ENCODE results near the gene NPC1.

Gene NPC1

DNA sequence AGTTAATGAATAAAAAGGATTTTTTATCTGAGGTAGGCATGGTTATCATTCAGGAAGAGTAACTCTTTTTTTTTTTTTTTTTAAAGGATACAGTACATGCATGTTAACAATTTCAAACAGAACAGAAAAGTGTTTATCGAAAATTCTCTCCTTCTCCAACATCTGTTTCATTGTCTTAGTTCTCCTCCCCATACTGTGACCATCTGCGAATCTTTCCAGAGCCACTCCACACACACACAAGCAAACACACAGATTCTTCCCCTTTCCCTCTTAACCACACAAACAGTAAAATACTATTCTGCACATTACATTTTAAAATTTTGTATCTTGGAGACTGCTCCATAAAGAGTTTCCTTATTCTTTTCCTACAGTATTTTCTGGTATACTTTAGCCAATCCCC, 38.0 kb downstream of the NPC1 start:
- DNase-seq (ENCODE audit: low read depth) = no peak

DNA sequence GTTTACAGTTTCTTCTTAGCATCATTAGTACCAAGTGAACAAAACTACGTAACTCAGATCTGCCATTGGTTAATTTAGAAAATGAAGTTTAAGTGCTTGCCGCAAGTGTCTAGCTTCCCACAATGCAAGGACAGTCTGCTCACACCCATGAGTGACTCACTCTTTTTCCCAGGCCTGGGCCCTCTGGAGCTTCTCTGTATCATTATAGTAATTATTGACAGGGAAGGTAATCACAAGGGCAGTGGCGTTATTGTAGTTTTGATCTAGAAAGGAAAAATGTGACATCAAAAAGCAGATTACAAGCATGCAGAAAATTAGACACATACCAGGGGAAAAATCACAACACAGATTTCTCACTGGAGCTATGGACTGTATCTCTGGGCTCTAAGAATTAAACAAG, 38.5 kb downstream of the NPC1 start:
- DNase-seq (ENCODE audit: low read depth) = no peak

DNA sequence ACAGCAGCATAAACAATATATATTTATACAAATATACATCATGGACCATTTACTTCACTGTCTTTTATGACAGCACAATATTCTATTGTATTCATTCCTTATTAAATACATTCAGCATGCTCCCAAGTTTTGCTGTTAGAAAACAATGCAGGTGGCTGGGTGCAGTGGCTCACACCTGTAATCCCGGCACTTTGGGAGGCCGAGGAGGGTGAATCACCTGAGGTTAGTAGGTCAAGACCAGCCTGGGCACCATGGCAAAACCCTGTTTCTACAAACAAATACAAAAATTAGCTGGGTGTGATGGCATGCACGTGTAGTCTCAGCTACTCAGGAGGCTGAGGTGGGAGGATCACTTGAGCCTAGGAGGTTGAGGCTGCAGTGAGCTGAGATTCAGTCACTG, 39.0 kb downstream of the NPC1 start:
- no peak for DNase-seq (ENCODE audit: low read depth)

DNA sequence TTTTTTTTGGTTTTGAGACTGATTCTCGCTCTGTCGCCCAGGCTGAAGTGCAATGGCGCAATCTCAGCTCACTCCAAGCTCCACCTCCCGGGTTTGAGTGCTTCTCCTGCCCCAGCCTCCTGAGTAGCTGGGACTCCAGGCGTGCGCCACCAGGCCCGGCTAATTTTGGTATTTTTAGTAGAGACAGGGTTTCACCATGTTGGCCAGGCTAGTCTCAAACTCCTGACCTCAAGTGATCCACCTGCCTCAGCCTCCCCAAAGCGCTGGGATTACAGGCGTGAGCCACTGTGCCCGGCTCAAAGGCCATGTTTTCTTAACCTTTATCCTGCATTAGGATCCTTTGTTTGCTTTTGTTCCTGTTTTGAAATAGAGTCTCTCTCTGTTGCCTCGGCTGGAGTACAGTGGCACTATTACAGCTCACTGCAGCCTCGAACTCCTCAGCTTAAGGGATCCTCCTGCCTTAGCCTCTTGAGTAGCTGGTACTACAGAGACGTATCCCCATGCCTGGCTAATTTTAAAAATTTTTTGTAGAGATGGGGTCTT, 41.0 kb downstream of the NPC1 start:
- no peak for DNase-seq (ENCODE audit: low read depth)

DNA sequence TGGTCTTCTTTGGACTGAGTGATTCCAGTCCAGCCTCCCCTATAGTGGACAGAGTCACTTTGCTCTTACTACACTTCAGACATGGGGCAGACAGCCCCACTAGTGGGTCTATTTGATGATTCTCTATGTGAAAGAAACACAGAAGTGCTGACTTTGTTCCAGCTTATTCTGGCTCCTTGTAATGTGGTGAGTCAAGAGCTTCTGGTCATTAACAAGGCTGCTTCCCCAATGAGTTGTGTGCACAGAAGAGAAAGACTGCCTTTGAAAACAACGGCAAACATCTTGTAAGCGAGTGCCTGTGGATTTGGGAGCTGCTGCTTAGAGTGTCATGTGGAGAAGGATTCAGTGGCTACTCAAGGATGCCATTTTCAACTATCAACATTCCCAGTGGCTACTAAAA, 43.8 kb downstream of the NPC1 start:
- no peak for DNase-seq (ENCODE audit: low read depth)

DNA sequence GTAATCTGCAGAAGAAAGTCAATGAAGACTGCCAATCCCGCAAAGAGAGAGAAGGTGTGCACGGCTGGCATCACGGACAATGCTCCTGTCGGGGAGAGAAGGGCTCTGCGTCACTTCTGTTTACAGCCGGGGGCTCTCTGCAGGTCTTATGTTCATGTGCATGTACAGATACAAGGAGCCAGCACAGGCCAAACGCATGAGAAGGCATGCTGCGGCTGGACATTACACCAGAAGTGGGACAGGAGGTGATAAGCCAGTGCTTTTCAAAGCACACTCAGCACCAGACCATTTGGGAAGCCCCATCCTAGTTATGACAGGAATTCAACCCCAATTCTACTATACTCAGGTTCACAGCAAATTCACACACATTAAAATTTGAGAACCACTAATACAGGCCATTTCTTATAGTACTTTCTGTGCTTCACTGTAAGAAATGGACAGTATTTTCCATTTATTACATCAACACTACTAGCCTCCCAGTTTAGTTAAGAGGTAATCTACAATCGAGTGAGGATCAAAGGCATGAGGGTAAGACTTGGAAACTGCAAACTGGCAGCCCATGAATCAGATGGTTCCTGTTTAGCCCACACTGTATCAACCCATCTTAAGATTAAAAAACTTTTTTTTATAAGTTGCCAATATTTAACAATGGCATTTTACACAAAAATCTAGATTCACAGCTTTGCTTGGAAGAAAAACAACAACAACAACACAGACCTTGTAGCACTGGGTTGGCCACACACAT, 44.8 kb downstream of the NPC1 start:
- DNase-seq (ENCODE audit: low read depth) = no peak

DNA sequence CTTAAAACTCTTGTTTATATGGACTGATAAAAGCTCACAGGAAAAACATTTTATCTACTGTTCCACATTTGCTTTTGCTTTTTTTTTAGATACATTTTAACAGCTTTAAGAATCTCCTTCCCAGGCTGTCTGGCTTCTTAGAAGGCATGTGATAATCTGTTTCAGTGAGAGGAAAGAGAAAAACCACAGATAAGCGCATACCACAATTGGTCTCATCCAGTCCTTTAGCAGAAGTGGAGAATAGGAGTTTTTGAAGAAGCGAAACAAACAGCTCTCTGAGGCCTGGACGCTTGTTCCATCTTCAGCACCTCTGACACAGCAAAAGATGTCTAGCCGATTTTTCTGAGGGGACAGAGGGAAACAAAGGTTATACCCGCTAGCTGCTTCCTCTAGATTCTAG, 45.4 kb downstream of the NPC1 start:
- no peak for DNase-seq (ENCODE audit: low read depth)

DNA sequence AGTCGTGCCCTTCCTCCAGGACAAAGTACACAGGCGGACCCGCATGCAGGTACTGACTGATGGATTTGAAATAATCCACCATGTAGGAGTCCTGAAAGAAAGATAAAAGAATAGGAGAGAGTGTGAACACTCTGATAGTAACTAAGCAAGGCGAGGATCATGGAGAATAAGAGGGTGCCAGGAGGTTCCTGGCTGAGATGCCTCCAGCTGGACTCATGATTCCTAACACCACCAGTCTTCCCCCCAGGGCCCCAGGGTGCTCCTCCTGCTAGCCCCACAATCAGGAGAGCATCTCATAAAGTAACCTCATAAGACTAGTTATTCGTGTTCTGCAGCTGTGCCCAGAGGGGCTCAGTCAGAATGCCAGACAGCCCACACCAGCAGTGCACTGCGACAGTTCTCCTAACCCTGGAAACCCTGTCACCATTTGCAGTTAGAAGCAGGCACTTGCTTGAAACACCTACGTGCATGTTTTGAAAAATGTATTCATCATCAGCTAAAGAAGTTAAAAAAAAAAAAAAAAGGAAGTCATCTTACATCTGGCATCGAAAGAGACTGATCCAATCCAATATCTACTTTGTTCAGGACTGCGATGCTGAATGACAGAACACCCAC, 46.3 kb downstream of the NPC1 start:
- DNase-seq (ENCODE audit: low read depth) = no peak

DNA sequence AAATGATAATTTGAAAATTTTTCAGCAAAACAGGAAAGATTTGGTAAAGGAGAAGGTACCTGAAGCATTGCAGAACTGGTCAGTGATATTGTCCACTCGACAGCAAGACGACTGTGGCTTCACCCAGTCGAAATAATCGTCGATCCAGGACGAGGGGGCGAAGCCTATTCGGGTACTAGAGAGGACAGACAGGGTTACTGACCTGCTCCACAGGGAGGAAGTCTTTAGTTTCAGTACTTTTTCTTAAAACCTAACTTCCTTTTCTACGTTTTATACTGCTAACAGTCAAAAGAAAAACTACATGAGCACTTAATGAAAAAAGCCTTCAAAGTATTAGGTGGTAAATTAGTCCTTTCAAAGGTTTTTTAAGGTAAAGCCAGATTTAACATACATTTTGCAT, 47.0 kb downstream of the NPC1 start:
- no peak for DNase-seq (ENCODE audit: low read depth)

DNA sequence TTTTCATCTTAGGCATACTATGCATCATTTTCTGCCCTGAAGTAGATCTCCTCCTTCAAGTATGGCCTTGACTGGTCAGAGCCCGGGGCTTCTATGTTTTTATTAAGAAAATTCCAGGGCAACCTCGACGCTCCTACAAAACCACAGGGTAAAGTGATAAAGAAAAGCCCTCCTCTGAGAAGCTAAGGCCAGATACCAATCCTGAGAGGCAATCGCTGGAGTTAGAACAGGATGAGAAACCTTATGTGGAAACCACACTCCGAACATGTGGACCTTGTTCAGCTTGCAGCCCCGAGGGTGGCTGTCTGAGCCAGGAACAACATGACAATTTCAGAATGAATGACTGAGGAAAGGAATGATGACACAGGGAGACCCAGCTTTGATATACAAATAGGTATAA, 47.4 kb downstream of the NPC1 start:
- DNase-seq (ENCODE audit: low read depth) = no peak

DNA sequence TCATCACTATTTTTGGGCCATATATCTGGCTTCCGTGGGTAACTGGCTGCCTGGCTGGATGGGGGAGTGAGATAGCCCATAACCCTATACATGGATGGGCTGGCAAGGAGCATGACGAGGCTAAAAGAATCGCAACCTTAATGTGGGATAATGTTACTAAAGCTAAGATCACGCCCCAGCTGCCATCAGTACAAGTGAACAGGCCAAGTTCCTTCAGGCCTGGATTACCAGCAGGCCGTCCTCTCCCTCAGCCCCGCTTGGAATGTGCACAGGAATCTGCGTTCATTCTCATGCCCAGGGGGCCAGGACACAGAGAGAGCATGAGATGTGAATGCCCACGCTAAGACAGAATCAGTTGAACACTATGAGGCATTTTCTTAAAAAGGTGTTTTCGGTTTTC, 48.3 kb downstream of the NPC1 start:
- DNase-seq (ENCODE audit: low read depth) = no peak

DNA sequence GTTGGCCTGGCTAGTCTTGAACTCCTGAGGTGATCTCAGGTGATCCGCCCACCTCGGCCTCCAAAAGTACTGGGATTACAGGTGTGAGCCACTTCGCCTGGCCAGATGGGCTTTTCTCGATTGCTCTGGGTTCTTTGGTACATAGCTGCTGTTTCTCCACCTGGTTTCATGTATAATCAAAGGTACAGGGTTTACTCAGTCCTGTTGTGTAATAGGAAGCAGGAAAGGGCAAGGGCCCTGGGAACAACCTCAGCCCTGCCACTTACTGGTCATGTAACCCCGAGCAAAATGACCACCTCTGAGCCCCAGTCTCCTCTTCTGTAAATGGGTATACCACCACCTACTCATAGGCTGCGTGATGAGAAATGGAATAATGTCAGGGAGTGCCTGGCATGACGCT, 49.0 kb downstream of the NPC1 start:
- DNase-seq (ENCODE audit: low read depth) = no peak

DNA sequence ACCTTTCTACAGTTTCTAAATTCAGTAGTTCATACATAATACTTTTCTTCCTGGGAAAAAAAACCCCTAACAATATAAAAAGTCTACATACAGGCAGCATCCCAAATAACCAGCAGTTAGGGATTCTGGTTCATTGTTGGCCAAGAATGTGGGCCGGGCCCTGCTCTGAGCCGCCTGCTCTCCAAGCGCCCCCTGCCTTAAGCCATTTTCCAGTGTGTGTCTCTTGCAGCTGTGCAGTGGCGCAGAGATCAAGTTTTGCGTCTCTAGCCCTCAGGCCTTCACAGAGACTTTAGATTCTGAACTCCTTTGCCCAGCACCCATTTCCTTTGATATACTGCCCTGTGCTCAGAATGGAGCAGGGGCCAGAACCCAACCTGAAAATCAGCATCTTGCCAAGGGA, 50.1 kb downstream of the NPC1 start:
- DNase-seq (ENCODE audit: low read depth) = no peak

DNA sequence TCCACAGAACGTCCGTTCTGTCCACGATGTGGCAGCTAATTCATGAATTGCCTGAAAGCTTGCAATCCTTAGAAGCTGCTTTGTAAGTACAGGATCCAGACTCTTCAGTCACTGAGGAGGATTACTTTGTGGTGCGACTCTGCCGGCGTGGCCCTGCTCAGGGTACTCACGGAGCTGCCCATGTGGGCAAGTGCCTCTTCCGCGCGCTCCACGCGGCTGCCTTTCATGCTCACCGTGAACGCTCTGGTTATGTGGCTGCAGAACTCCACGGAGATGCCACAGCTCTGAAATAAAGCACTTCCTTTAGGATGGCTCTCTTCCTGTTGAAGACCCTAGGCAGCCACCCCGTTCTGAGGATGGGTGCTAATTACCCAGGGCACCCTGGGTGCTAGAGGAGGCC, 52.0 kb downstream of the NPC1 start:
- no peak for DNase-seq (ENCODE audit: low read depth)

DNA sequence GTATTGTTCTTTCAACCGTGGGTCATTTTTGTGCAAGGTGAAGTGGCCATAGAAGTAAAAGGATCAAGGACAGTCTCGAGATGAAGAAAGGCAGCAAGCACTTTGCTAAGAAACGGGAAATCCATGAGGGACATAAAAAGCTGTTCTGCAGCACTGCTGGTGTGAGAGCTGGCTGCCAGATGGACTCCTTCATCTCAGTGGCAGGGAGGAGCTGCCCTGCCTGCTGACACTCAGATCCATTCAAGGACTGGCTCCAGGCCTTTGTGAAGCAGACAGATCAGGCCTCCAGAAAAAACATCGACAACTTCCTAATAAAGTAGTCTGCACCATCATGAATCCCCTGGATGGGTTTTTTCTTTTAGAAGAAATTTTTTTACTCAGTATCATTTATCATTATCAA, 53.5 kb downstream of the NPC1 start:
- no peak for DNase-seq (ENCODE audit: low read depth)

DNA sequence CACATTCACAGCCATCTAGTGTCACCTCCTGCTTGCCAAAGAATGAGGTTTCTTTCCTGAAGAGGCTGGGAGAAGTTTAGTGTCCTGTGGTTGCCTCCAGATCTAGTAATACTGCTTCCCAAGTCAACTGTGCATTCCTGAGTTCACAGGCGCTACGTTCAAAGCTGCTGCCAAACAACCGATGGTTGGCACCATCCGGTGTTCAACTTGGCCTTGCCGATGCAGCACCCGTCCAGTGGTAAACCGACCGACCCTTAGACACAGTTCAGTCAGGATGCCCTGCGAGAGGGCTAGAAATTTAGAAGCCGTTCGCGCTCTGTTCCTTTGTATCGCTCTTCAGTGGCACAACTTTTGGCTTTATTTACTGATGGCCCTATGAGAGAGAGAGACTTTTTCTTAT, 54.4 kb downstream of the NPC1 start:
- DNase-seq (ENCODE audit: low read depth) = no peak

DNA sequence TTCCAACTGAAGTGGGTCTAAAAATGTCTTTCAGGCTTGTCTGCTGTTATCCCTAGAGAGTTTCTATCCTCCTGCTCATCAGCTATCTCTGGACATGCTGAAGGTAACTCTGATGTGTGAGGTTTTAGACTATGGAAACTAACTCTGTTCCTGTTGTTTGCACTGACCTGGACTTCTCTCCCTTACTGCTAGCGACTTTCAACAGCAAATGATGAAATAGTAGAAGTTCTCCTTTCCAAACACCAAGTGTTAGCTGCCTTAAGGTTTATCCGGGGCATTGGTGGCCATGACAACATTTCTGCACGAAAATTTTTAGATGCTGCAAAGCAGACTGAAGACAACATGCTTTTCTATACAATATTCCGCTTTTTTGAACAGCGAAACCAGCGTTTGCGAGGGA, 56.1 kb downstream of the NPC1 start:
- no peak for DNase-seq (ENCODE audit: low read depth)

DNA sequence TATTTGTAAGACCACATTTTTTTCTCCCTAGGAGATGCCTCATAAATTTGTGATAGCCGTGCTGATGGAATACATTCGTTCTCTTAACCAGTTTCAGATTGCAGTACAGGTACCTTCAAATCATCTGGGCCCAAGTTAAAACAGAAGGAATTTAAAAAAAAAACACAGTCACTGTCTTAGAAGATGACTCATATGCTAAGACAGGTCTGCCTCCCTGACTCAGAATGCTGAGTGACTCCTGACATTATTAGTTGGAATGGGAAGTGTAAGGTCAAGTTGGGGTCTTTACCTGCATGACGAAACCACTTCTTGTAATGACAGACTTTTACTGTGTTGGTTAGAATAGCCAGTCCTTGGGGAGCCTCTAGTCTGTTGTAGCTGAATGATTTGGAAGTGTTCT, 56.7 kb downstream of the NPC1 start:
- DNase-seq (ENCODE audit: low read depth) = no peak

DNA sequence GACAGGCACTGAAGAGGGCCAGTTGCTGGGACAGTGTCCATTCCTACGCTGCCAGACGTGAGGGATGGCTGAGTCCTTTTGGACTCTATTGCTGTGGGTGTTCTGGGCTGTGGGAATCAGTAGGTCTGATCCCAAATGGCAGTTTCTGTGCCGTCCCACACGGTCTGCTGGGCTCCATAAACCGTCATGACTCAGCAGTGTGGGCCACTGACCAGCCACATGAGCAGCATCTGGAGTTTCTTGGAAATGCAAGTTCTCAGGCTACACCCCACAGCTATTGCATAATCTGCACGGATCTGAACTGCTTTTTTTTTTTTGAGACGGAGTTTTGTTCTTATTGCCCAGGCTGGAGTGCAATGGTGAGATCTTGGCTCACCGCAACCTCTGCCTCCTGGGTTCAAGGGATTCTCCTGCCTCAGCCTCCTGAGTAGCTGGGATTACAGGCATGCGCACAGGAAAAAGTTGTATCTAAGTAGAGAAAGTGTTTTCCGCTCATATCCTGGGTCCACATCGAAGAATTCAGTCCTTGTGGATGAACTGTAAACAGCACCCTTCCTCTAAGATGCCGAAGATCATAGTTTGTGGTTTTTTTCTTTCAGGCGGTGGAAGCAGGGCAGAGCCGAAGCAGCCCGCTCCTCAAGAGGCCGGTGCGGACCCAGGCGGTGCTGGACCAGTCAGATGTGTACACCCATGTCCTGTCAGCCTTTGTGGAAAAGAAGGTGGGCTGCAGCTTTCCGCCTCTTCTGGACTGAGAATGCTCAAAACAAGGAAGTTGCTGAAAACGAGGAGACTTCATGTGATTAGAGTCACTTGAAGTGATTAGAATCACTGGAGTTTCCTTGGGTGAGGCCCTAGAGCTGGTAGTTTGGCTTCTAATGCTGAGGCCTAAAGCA, 57.5 kb downstream of the NPC1 start:
- DNase-seq (ENCODE audit: low read depth) = no peak

DNA sequence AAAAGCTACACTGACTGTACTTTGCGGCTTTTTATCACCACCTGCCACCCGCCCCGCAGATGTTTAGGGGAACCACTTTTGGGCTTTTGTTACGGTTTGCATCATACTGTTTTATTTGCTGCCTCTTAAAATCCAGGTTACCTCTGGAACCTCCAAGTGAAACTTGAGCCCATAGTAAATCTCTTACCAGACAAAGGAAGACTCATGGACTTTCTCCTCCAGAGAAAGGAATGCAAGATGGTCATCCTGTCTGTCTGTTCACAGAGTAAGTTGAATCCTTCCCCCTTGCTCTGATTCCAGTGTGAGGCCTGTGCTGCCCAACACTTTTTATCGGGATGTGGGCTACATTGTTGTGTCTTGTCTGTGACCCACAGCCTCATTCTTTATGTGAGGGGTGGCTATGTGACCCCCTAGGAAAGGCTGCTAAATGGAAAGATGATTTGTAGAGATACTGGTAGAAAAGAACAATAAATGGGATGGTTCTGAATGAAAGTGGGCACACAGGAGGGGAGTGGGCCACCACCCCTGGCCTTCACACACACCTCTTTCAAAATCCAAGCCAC, 59.7 kb downstream of the NPC1 start:
- no peak for DNase-seq (ENCODE audit: low read depth)

DNA sequence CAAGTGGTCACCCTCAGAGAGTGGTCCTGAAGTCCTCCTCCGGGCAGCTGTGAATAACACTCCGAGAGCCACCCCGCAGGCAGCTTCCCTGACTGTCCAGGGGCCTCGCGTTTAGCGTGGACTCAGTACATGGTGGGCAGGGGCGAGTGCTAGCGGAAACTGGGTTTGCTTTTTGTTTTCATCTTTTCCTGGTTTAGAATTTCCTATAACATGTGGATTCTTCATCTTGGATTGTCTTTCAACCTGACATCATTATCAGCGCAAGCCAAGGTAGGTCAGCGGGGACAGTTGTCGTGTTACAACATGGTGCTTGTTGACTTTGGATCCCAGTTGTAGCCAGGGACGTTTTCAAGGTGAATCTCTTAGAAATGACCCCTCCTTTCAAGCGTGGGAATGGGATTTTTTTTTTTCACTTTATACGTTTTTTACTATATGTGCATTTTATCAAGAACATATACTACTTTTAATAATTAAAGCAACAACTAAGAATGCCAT, 62.0 kb downstream of the NPC1 start:
- no peak for DNase-seq (ENCODE audit: low read depth)

DNA sequence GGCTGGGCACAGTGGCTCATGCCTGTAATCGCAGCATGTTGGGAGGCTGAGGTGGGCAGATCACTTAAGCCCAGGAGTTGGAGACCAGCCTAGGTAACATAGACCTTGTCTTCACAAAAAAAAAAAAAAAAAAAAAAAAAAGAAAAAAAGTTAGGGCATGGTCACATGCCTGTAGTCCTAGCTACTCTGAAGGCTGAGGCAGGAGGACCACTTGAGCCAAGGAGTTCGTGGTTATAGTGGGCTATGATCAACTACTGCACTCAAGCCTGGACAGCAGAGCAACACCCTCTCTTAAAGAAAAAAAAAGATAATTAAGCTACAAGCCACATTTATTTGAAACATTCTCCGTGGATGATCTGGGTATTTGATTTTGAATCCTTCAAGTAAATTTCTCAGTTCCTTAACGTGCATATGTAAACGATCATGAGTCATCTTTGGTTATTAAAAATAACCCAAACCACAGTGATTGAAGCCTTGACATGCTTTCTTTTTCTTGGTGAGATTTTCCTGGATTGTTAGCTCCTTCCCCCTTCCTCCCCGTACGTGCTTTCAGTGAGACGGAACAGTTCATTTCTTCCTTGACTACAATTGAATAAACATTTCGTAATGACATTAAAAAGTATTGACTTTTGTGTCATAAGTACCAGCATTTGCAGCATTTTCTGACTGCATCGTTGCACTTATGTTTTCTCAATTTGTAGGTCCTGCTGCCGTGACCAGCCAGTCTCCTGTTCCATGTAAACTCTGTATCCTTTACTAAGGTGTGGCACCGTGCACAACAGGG, 62.7 kb downstream of the NPC1 start:
- no peak for DNase-seq (ENCODE audit: low read depth)

Data from activated T-cell treated with anti-CD3 and anti-CD28 coated beads for 1 hour (primary cell).